Measurements from ENCODE around the gene KLHL17.

DNA sequence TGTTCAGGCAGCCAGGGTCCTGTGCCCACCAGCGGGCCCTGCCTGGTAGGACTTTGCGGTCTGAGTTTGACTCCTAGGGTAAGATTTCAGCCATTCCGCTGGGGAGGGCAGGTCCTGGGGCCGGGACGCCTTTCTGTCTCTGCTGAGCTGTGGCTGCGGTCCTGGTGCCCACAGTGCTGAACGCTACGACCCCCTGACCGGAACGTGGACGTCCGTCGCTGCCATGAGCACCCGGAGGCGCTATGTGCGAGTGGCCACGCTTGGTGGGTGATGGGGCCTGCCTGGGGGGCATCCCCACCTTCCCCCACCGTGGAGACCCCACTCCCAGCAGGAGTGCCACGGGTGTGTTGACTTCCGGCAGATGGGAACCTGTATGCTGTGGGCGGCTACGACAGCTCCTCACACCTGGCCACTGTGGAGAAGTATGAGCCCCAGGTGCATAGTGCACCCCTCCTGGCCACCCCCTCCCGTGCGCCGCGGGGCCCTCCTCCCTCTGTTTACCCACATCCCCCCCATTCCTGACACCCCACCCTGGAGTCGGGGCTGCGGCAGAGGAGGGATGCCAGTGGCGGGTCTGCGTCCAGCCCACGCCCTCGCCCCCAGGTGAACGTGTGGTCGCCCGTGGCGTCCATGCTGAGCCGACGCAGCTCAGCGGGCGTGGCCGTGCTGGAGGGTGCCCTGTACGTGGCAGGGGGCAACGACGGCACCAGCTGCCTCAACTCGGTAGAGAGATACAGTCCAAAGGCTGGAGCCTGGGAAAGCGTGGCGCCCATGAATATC is 3.6 kb downstream of the KLHL17 start:
- TF ChIP-seq EZH2 (IDR thresholded peaks at IDR 0.05) (no peak), FOXP2 (optimal IDR thresholded peaks at IDR 0.05; ENCODE audit: control extremely low read depth, extremely low read length, insufficient read depth) (no peak), POLR2AphosphoS5 (IDR thresholded peaks at IDR 0.05; ENCODE audit: borderline replicate concordance, low read depth, low read length) (no peak)
